HepG2 (cell line): Measurements from ENCODE around the gene HTRA2. TPM values are rescaled to one million over a fixed set of nuclear protein-coding genes. Genes with fewer than 3 reads are reported as not detected.

ENCODE experiments used
- ATF7-NPFF ChIP-seq: sonication (generic); formaldehyde crosslinking; IDR thresholded peaks from 2 replicates; pipeline ENCODE4 v1.8.1; 2023; ENCODE audit warnings: mild to moderate bottlenecking, low read depth, missing genetic modification reagents, moderate library complexity
- BCL6 ChIP-seq: IDR thresholded peaks from 2 replicates; pipeline ENCODE4 v1.6.1; 2016; ENCODE audit warnings: missing genetic modification reagents, missing compliant biosample characterization
- HCFC1 ChIP-seq: fragments of 150-350 bp; IDR thresholded peaks from 2 replicates; pipeline ENCODE4 v1.6.1; 2014; ENCODE audit warnings: low read depth, low read length
- HDAC2 ChIP-seq: sonication (generic); formaldehyde crosslinking; IDR thresholded peaks from 2 replicates; pipeline ENCODE4 v1.4.0; 2020; ENCODE audit warnings: missing genetic modification reagents
- MLXIP ChIP-seq: sonication (generic); formaldehyde crosslinking; IDR thresholded peaks from 2 replicates; pipeline ENCODE4 v1.9.0; 2021; ENCODE audit warnings: missing genetic modification reagents, borderline replicate concordance
- MTA1 ChIP-seq: sonication (generic); formaldehyde crosslinking; IDR thresholded peaks from 2 replicates; pipeline ENCODE4 v1.4.0; 2020; ENCODE audit warnings: missing genetic modification reagents, mild to moderate bottlenecking, borderline replicate concordance
- PBX3 ChIP-seq: sonication (generic); formaldehyde crosslinking; IDR thresholded peaks from 2 replicates; pipeline ENCODE4 v1.8.1; 2023; ENCODE audit warnings: missing genetic modification reagents, inconsistent platforms, borderline replicate concordance
- SCMH1 ChIP-seq: sonication (generic); formaldehyde crosslinking; IDR thresholded peaks from 2 replicates; pipeline ENCODE4 v1.9.0; 2021; ENCODE audit warnings: missing genetic modification reagents, mild to moderate bottlenecking, borderline replicate concordance
- SMYD3 ChIP-seq: sonication (generic); formaldehyde crosslinking; IDR thresholded peaks from 2 replicates; pipeline ENCODE4 v1.8.1; 2023; ENCODE audit warnings: mild to moderate bottlenecking, missing genetic modification reagents
- SRSF4 ChIP-seq: fragments of 200-400 bp; formaldehyde crosslinking; IDR thresholded peaks from one replicate; pipeline ENCODE4 v1.6.1; 2018; ENCODE audit warnings: mild to moderate bottlenecking, low read depth, low read length, moderate library complexity; ENCODE audit not compliant: poor library complexity, severe bottlenecking
- TCF7 ChIP-seq: sonication (generic); IDR thresholded peaks from 2 replicates; pipeline ENCODE4 v1.6.1; 2016; ENCODE audit warnings: antibody characterized with exemption, low read depth
- ZNF354B ChIP-seq: sonication (generic); formaldehyde crosslinking; IDR thresholded peaks from 2 replicates; pipeline ENCODE4 v1.8.0; 2022; ENCODE audit warnings: mild to moderate bottlenecking, missing genetic modification reagents
- ZNF430 ChIP-seq: sonication (generic); formaldehyde crosslinking; IDR thresholded peaks from 2 replicates; pipeline ENCODE4 v1.9.0; 2021; ENCODE audit warnings: mild to moderate bottlenecking, missing genetic modification reagents
- ZNF550 ChIP-seq: sonication (generic); formaldehyde crosslinking; IDR thresholded peaks from 2 replicates; pipeline ENCODE4 v1.4.0; 2020; ENCODE audit warnings: mild to moderate bottlenecking, missing genetic modification reagents, borderline replicate concordance
- ZNF777 ChIP-seq: sonication (generic); formaldehyde crosslinking; IDR thresholded peaks from 2 replicates; pipeline ENCODE4 v1.4.0; 2020; ENCODE audit warnings: missing genetic modification reagents
- polyA plus RNA-seq, 8 experiments: library from polyadenylated mRNA; depleted of rRNA in 3 of 8; stranded (reverse) in 7 of 8; unstranded in 1 of 8; fragments of >200 nt; fragmentation: Illumina TruSeq in 4 of 8; extraction: Trizol in 4 of 8; gene quantifications; 2 replicates each; pipeline versions ENCODE4 v1.2.1 to v1.2.3, GENCODE V29; 2011 to 2016; ENCODE audit warnings: low read depth in 4 of 8, missing spikeins in 1 of 8, mixed read lengths in 1 of 8; ENCODE audit not compliant: insufficient read depth in 1 of 8
- total RNA-seq, 5 experiments: library from RNA; depleted of rRNA; stranded (reverse); fragments of >200 nt; fragmentation: Illumina TruSeq; extraction: Trizol; gene quantifications; 2 replicates each; pipeline ENCODE4 v1.2.3, GENCODE V29; 2016; ENCODE audit warnings: low read depth in 1 of 5
- TF ChIP-seq, protein P1 (sequence below): sonication (generic); formaldehyde crosslinking; IDR thresholded peaks from 2 replicates; pipeline ENCODE4 v1.5.1; 2020; ENCODE audit warnings: missing genetic modification reagents, mild to moderate bottlenecking, borderline replicate concordance
- TF ChIP-seq, protein P2 (sequence below): sonication (generic); formaldehyde crosslinking; conservative IDR thresholded peaks from 2 replicates; pipeline ENCODE4 v1.8.0; 2022; ENCODE audit warnings: missing genetic modification reagents
- TF ChIP-seq, protein P3 (sequence below): IDR thresholded peaks from 2 replicates; pipeline ENCODE4 v1.6.1; 2018; ENCODE audit warnings: missing genetic modification reagents
- TF ChIP-seq, protein P4 (sequence below): sonication (generic); formaldehyde crosslinking; IDR thresholded peaks from 2 replicates; pipeline ENCODE4 v1.8.1; 2023; ENCODE audit warnings: missing genetic modification reagents, mild to moderate bottlenecking, borderline replicate concordance

HTRA2 gene
- total and polyA plus RNA-seq, 2 of the 13 experiments (the other 11 are each of a cell fraction or from before 2014, with no cell fraction given): 47.7 to 50.3 TPM

GRCh38 chr2:74502720-74503505 is 26.8 kb upstream of the HTRA2 start (continued):
- TF ChIP-seq MLXIP (CRISPR knock-in tag) (no peak), MTA1 (CRISPR knock-in tag) (peak; percentile 89; the same call in 1 of the 2 replicates), SCMH1 (CRISPR knock-in tag) (no peak), TCF7 (no peak), ATF7-NPFF (CRISPR knock-in tag) (no peak), BCL6 (CRISPR knock-in tag) (no peak), ZNF550 (CRISPR knock-in tag) (no peak), HCFC1 (no peak), ZNF777 (CRISPR knock-in tag) (peak; percentile 54; the same call in 1 of the 2 replicates), ZNF354B (CRISPR knock-in tag) (no peak), SMYD3 (CRISPR knock-in tag) (peak; percentile 88), SRSF4 (no peak), PBX3 (CRISPR knock-in tag) (no peak), HDAC2 (CRISPR knock-in tag) (peak; percentile 8), ZNF430 (CRISPR knock-in tag) (peak; percentile 54; the same call in 1 of the 2 replicates)
- TF ChIP-seq, protein P1, sequence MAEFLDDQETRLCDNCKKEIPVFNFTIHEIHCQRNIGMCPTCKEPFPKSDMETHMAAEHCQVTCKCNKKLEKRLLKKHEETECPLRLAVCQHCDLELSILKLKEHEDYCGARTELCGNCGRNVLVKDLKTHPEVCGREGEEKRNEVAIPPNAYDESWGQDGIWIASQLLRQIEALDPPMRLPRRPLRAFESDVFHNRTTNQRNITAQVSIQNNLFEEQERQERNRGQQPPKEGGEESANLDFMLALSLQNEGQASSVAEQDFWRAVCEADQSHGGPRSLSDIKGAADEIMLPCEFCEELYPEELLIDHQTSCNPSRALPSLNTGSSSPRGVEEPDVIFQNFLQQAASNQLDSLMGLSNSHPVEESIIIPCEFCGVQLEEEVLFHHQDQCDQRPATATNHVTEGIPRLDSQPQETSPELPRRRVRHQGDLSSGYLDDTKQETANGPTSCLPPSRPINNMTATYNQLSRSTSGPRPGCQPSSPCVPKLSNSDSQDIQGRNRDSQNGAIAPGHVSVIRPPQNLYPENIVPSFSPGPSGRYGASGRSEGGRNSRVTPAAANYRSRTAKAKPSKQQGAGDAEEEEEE (CRISPR knock-in tag): no peak; the same call in 1 of the 2 replicates
- TF ChIP-seq, protein P2, sequence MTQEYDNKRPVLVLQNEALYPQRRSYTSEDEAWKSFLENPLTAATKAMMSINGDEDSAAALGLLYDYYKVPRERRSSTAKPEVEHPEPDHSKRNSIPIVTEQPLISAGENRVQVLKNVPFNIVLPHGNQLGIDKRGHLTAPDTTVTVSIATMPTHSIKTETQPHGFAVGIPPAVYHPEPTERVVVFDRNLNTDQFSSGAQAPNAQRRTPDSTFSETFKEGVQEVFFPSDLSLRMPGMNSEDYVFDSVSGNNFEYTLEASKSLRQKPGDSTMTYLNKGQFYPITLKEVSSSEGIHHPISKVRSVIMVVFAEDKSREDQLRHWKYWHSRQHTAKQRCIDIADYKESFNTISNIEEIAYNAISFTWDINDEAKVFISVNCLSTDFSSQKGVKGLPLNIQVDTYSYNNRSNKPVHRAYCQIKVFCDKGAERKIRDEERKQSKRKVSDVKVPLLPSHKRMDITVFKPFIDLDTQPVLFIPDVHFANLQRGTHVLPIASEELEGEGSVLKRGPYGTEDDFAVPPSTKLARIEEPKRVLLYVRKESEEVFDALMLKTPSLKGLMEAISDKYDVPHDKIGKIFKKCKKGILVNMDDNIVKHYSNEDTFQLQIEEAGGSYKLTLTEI (CRISPR knock-in tag): no peak
- TF ChIP-seq, protein P3, sequence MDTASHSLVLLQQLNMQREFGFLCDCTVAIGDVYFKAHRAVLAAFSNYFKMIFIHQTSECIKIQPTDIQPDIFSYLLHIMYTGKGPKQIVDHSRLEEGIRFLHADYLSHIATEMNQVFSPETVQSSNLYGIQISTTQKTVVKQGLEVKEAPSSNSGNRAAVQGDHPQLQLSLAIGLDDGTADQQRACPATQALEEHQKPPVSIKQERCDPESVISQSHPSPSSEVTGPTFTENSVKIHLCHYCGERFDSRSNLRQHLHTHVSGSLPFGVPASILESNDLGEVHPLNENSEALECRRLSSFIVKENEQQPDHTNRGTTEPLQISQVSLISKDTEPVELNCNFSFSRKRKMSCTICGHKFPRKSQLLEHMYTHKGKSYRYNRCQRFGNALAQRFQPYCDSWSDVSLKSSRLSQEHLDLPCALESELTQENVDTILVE: 0 out of 2 replicates have a peak, but pooled peaks have one; percentile 4
- TF ChIP-seq, protein P4, sequence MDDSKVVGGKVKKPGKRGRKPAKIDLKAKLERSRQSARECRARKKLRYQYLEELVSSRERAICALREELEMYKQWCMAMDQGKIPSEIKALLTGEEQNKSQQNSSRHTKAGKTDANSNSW (CRISPR knock-in tag): no peak; the same call in 1 of the 2 replicates
